PC-9 (cell line): ENCODE data around the gene UBN2.

ENCODE experiments used
- CTCF ChIP-seq: fragments of 200-600 bp; sonication (generic); conservative IDR thresholded peaks from 2 replicates; pipeline ENCODE4 v1.6.1; 2017; ENCODE audit warnings: mixed run types, antibody characterized with exemption, mild to moderate bottlenecking, moderate library complexity
- EZH2 ChIP-seq: fragments of 200-600 bp; sonication (generic); IDR thresholded peaks from 2 replicates; pipeline ENCODE4 v1.8.0; 2017; ENCODE audit warnings: antibody characterized with exemption, low read depth

- TF ChIP-seq CTCF = no peak
- TF ChIP-seq EZH2 = no peak
Observed at GRCh38 chr7:139252451-139252850, 21.4 kb downstream of the UBN2 start.
